ENCODE data around the gene KDM2B. TPM values are rescaled to one million over a fixed set of nuclear protein-coding genes. Genes with fewer than 3 reads are reported as not detected.
"Not testable (repeated sequence)": the region's sequence is repeated elsewhere in the genome, so short reads cannot be mapped to it uniquely, and the experiment has no call there.

KDM2B gene
- polyA plus RNA-seq, 3 donors from 2014 or later, result 9.6 to 17.0 (median 10.4) TPM

DNA sequence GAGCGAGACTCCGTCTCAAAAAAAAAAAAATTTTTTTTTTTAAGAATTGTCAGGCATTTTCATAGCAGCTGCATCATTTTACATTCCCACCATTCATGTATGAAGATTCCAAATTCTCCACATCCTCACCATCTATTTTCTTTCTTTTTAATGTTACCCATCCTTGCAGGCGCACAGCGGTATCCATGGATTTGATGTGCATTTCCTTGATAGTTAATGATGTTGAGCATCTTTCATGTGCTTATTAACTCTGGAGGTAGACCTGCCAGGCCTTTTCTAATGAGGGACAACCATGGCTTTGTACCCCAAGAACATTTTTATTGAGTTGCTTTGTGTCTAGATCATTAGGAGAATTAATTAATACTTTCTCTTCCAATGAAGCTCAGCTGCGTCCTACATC is 182.5 kb downstream of the KDM2B start:
- Mint-ChIP-seq H3K27ac (peak overlapping the region in 1 of 6 donors; percentile 80), H3K4me3 (peak overlapping the region; percentile 58 to 99 (median 93)), H3K9me3 (no peaks in the 10 kb centered on the region), H3K4me1 (peaks cover 34 to 44% of the 10 kb centered on the region in 2 donors), H3K27me3 (ENCODE audit: low read depth in 3 of 3) (peaks cover 0 to 5% (median 4%) of the 10 kb centered on the region in 3 donors), H3K36me3 (no peaks in the 10 kb centered on the region)
- DNase-seq, result no peak

DNA sequence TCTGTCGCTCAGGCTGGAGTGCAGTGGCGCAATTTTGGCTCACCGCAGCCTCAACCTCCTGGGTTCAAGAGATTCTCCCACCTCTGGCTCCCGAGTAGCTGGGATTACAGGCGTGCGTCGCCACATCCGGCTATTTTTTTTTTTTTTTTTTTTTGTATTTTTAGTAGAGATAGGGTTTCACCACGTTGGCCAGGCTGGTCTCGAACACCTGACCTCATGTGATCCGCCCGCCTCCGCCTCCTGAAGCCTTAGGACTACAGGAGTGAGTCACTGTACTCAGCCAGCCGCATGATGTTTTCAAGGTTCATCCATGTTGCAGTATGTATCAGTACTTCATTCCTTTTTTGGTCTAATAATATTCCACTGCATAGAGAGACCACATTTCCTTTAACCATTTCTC is 183.3 kb downstream of the KDM2B start:
- H3K4me3 Mint-ChIP-seq, result no peak overlapping the region
- no peak overlapping the region for H3K27ac Mint-ChIP-seq
- H3K27me3 Mint-ChIP-seq (ENCODE audit: low read depth in 3 of 3), result peaks cover 0 to 5% (median 4%) of the 10 kb centered on the region in 3 donors
- peaks cover 30 to 38% of the 10 kb centered on the region in 2 donors for H3K4me1 Mint-ChIP-seq
- DNase-seq, result no peak
- no peaks in the 10 kb centered on the region for H3K9me3 Mint-ChIP-seq
- no peaks in the 10 kb centered on the region for H3K36me3 Mint-ChIP-seq

- Mint-ChIP-seq H3K36me3 (peaks cover 0 to 4% (median 0%) of the 10 kb centered on the region in 3 donors), H3K4me3 (no peak overlapping the region), H3K4me1 (peaks cover 8 to 10% of the 10 kb centered on the region in 2 donors), H3K9me3 (no peaks in the 10 kb centered on the region), H3K27ac (peak overlapping the region in 3 of 6 donors; percentile 51 to 84 (median 67)), H3K27me3 (ENCODE audit: low read depth in 3 of 3) (peaks cover 0 to 2% (median 0%) of the 10 kb centered on the region in 3 donors)
- no peak for DNase-seq
Measured at GRCh38 chr12:121392325-121392716, 188.5 kb downstream of the KDM2B start.

GRCh38 chr12:121391619-121392324 is 189.1 kb downstream of the KDM2B start:
- peaks cover 0 to 2% (median 0%) of the 10 kb centered on the region in 3 donors for H3K27me3 Mint-ChIP-seq (ENCODE audit: low read depth in 3 of 3)
- H3K4me3 Mint-ChIP-seq, result peak overlapping the region; percentile 13 to 80 (median 42)
- H3K36me3 Mint-ChIP-seq, result peaks cover 0 to 4% (median 0%) of the 10 kb centered on the region in 3 donors
- H3K4me1 Mint-ChIP-seq, result peaks cover 8 to 10% of the 10 kb centered on the region in 2 donors
- H3K9me3 Mint-ChIP-seq, result no peaks in the 10 kb centered on the region
- DNase-seq, result peak; percentile 31 to 49 (median 37)
- H3K27ac Mint-ChIP-seq, result peak overlapping the region; percentile 19 to 84 (median 54)

DNA sequence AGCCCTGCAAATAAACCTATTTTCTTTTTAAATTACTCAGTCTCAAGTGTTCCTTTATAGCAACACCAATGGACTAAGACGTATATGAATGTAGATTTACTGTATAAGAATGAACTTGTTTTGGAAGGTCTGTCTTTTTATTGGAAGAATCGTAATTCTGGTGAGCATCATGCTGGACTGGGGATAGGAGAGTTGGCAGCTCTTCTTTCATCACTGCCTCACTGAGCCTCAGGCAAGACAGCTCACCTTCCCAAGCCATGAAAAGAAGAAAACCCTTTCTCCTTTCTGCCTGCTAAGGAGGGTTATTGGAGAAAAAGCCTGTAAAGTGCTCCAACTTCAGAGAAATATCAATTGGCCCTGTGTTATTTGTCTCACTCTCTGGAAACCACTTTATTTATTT is 190.0 kb downstream of the KDM2B start:
- H3K9me3 Mint-ChIP-seq, result no peaks in the 10 kb centered on the region
- DNase-seq, result no peak
- H3K27ac Mint-ChIP-seq, result no peak overlapping the region
- H3K4me3 Mint-ChIP-seq, result no peak overlapping the region
- peaks cover 8 to 10% of the 10 kb centered on the region in 2 donors for H3K4me1 Mint-ChIP-seq
- peaks cover 0 to 4% (median 0%) of the 10 kb centered on the region in 3 donors for H3K36me3 Mint-ChIP-seq
- H3K27me3 Mint-ChIP-seq (ENCODE audit: low read depth in 3 of 3), result peaks cover 0 to 2% (median 0%) of the 10 kb centered on the region in 3 donors

DNA sequence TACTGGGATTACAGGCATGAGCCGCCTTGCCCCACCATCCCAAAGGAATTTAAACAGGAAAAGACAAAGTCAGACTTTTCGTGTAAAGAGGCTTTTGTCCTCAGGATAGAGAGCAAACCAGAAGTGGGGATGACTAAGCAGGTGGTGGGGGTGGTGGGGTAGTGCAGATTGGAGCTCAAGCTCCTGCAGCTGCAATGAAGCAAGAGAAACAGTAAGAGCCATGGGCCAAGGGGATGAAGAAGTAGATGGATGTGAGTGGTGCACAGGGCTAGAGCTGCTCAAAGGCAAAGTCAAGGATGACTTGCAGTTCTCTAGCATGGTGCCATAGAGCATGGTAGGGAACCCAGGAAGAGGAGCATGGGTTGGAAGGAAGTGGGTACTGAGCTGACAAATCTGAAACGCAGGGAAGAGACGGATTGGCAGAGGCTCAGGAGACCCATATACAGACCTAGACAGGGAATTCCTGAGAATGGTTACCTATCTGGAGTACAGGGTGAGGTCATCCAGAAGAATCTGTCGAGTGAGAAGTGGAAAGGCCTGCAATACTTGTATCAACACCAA is 192.3 kb downstream of the KDM2B start:
- DNase-seq, result no peak
- Mint-ChIP-seq H3K27ac (peak overlapping the region in 1 of 6 donors; percentile 2), H3K4me3 (no peak overlapping the region), H3K27me3 (ENCODE audit: low read depth in 3 of 3) (peaks cover 0 to 5% (median 2%) of the 10 kb centered on the region in 3 donors), H3K9me3 (no peaks in the 10 kb centered on the region), H3K4me1 (peaks cover 8 to 10% of the 10 kb centered on the region in 2 donors), H3K36me3 (peaks cover 0 to 4% (median 0%) of the 10 kb centered on the region in 3 donors)

DNA sequence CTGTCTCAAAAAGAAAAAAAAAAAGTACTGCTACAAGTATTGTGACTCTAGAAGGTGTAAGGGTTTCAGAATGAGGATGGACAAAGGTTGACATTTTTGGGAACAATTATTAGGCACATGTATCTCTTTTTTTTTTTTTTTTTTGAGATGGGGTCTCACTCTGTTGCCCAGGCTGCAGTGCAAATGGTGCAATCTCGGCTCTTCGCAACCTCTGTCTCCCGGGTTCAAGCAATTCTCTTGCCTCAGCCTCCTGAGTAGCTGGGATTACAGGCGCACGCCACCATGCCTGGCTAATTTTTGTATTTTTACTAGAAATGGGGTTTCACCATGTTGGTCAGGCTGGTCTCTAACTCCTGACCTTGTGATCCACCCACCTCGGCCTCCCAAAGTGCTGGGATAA is 195.9 kb downstream of the KDM2B start:
- H3K4me3 Mint-ChIP-seq; H3K27me3 Mint-ChIP-seq (ENCODE audit: low read depth in 3 of 3); DNase-seq; H3K9me3 Mint-ChIP-seq; H3K27ac Mint-ChIP-seq; H3K36me3 Mint-ChIP-seq; H3K4me1 Mint-ChIP-seq: not testable (repeated sequence)

DNA sequence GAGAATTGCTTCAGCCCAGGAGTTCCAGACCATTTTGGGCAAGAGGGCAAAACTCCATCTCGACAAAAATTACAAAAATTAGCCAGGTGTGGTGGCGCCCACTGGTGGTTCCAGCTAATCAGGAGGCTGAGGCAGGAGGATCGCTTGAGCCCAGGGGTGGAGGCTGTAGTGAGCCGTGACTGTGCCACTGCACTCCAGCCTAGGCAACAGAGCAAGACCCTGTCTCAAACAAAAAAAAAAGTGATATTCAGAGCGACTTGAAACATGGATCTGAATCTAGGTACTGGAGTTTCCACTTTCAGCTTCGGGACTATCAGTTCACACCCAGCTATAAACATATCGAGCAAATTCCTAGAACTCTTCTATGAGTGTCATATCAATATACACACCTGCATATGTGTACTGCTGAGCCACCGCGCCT is 197.2 kb downstream of the KDM2B start:
- Mint-ChIP-seq H3K27me3 (ENCODE audit: low read depth in 3 of 3) (peaks cover 0 to 4% (median 2%) of the 10 kb centered on the region in 3 donors), H3K27ac (no peak overlapping the region), H3K4me3 (no peak overlapping the region), H3K4me1 (no peaks in the 10 kb centered on the region), H3K36me3 (peaks cover 0 to 1% (median 0%) of the 10 kb centered on the region in 3 donors), H3K9me3 (no peaks in the 10 kb centered on the region)
- no peak for DNase-seq

GRCh38 chr12:121379945-121380344 is 200.9 kb downstream of the KDM2B start:
- DNase-seq, result no peak
- no peak overlapping the region for H3K4me3 Mint-ChIP-seq
- no peaks in the 10 kb centered on the region for H3K4me1 Mint-ChIP-seq
- H3K36me3 Mint-ChIP-seq, result no peaks in the 10 kb centered on the region
- peaks cover 0 to 4% (median 2%) of the 10 kb centered on the region in 3 donors for H3K27me3 Mint-ChIP-seq (ENCODE audit: low read depth in 3 of 3)
- no peak overlapping the region for H3K27ac Mint-ChIP-seq
- no peaks in the 10 kb centered on the region for H3K9me3 Mint-ChIP-seq

Other genes with a start within 250 kb of the KDM2B start
- gene ANAPC5, start 228.6 kb downstream of the KDM2B start, polyA plus RNA-seq, result 100 to 1,000 TPM; 150 to 248 (median 157) TPM
- 10 to 100 TPM; 31.8 to 73.9 (median 57.9) TPM for gene RNF34, start 180.9 kb downstream of the KDM2B start, polyA plus RNA-seq
- 100 to 1,000 TPM; 145 to 216 (median 183) TPM for gene ORAI1, start 45.5 kb upstream of the KDM2B start, polyA plus RNA-seq
- gene MORN3, start 88.6 kb upstream of the KDM2B start, polyA plus RNA-seq, result 1 to 10 TPM; 1.4 to 3.4 (median 2.0) TPM
- gene TMEM120B, start 131.7 kb upstream of the KDM2B start, polyA plus RNA-seq, result 1 to 10 TPM; 1.8 to 4.0 (median 3.1) TPM
- 100 to 1,000 TPM in 2 of 3 donors, 10 to 100 TPM in 1; 97.6 to 183 (median 128) TPM for gene RHOF, start 212.7 kb upstream of the KDM2B start, polyA plus RNA-seq
- gene SETD1B, start 223.0 kb upstream of the KDM2B start, polyA plus RNA-seq, result 1 to 10 TPM in 1 of 3 donors, under 1 TPM in 1, not detected in 1; 0.56 to 2.3 TPM

Measured in immature natural killer cell (primary cell).